ENCODE results near the gene RNF10. TPM values are rescaled to one million over a fixed set of nuclear protein-coding genes. Genes with fewer than 3 reads are reported as not detected.
A peak's percentile ranks its signal among the peaks of the same experiment; 100 is the strongest.

Gene RNF10
- total RNA-seq, 4 donors from 2014 or later, result 201 to 306 (median 264) TPM

GRCh38 chr12:120496413-120497340 is 37.5 kb upstream of the RNF10 start:
- Histone ChIP-seq H3K27me3 (no peaks in the 10 kb centered on the region), H3K27ac (peak overlapping the region; percentile 87 to 94 (median 92)), H3K4me1 (peaks cover 3 to 34% (median 19%) of the 10 kb centered on the region in 4 donors), H3K9me3 (no peaks in the 10 kb centered on the region), H3K4me3 (peak overlapping the region; percentile 85 to 93 (median 88)), H3K36me3 (peaks cover 0 to 30% (median 4%) of the 10 kb centered on the region in 3 donors)
- WGBS, 2 donors, result 0 to 1% methylated on average over 45 to 47 of the region's 47 CpGs
- TF ChIP-seq POLR2A (IDR thresholded peaks at IDR 0.05) (no peak), EP300 (IDR thresholded peaks at IDR 0.05) (no peak), CTCF (IDR thresholded peaks at IDR 0.05) (no peak)
- peak; percentile 54 to 59 for DNase-seq (ENCODE audit: low spot score in 2 of 2)

GRCh38 chr12:120497524-120498150 is 36.5 kb upstream of the RNF10 start:
- no peak for DNase-seq (ENCODE audit: low spot score in 2 of 2)
- Histone ChIP-seq H3K27ac (peak overlapping the region; percentile 87 to 94 (median 92)), H3K4me3 (peak overlapping the region; percentile 85 to 93 (median 88)), H3K9me3 (no peaks in the 10 kb centered on the region), H3K27me3 (no peaks in the 10 kb centered on the region), H3K4me1 (peaks cover 3 to 34% (median 19%) of the 10 kb centered on the region in 4 donors), H3K36me3 (peaks cover 0 to 38% (median 4%) of the 10 kb centered on the region in 3 donors)
- TF ChIP-seq CTCF (IDR thresholded peaks at IDR 0.05), result no peak
- TF ChIP-seq EP300 (IDR thresholded peaks at IDR 0.05), result no peak
- TF ChIP-seq POLR2A (IDR thresholded peaks at IDR 0.05), result no peak
- 12 to 25% methylated on average over 9 of the region's 9 CpGs for WGBS, 2 donors

GRCh38 chr12:120498870-120499515 is 35.2 kb upstream of the RNF10 start:
- H3K27me3 ChIP-seq, result no peaks in the 10 kb centered on the region
- DNase-seq (ENCODE audit: low spot score in 2 of 2), result no peak
- peak overlapping the region; percentile 30 to 94 (median 68) for H3K27ac ChIP-seq
- 76 to 84% methylated on average over 3 of the region's 3 CpGs for WGBS, 2 donors
- H3K36me3 ChIP-seq, result peaks cover 0 to 52% (median 4%) of the 10 kb centered on the region in 3 donors
- no peak overlapping the region for H3K4me3 ChIP-seq
- H3K4me1 ChIP-seq, result peaks cover 3 to 34% (median 19%) of the 10 kb centered on the region in 4 donors
- TF ChIP-seq POLR2A (IDR thresholded peaks at IDR 0.05), result no peak
- no peak for TF ChIP-seq CTCF (IDR thresholded peaks at IDR 0.05)
- TF ChIP-seq EP300 (IDR thresholded peaks at IDR 0.05), result no peak
- H3K9me3 ChIP-seq, result no peaks in the 10 kb centered on the region

- Histone ChIP-seq H3K9me3 (no peaks in the 10 kb centered on the region), H3K4me1 (peaks cover 3 to 28% (median 17%) of the 10 kb centered on the region in 4 donors), H3K36me3 (peaks cover 0 to 66% (median 4%) of the 10 kb centered on the region in 3 donors), H3K27ac (peak overlapping the region in 2 of 4 donors; percentile 93 to 94), H3K27me3 (no peaks in the 10 kb centered on the region), H3K4me3 (no peak overlapping the region)
- TF ChIP-seq CTCF (IDR thresholded peaks at IDR 0.05) (no peak), POLR2A (IDR thresholded peaks at IDR 0.05) (no peak), EP300 (IDR thresholded peaks at IDR 0.05) (no peak)
- 73 to 82% methylated on average over 1 of the region's 1 CpG for WGBS, 2 donors
- no peak for DNase-seq (ENCODE audit: low spot score in 2 of 2)
Observed at GRCh38 chr12:120500581-120500980, 33.6 kb upstream of the RNF10 start.
